Activated T-helper 2 cell treated with anti-CD3 and anti-CD28 coated beads, Interferon-gamma antibody, Interleukin-2, Interleukin-4, amounts not matched to agents 10 μg/mL and 5 μg/mL and 100 μg/mL, durations not matched to agents 14 hours and 24 hours and 36 hours (primary cell): ENCODE measurements around the gene LETM1. TPM values are rescaled to one million over a fixed set of nuclear protein-coding genes. Genes with fewer than 3 reads are reported as not detected.
"Not testable (repeated sequence)": the region's sequence is repeated elsewhere in the genome, so short reads cannot be mapped to it uniquely, and the experiment has no call there.

Experiments used
- DNase-seq: peaks from one replicate; pipeline ENCODE4 v3.0.0; 2021; ENCODE audit warnings: low spot score
- H3K27ac Mint-ChIP-seq: one replicate; pipeline ENCODE4 v1.8.0; 2021; ENCODE audit warnings: mixed read lengths
- H3K27me3 Mint-ChIP-seq: one replicate; pipeline ENCODE4 v1.8.0; 2021; ENCODE audit warnings: low read depth, mixed read lengths
- H3K36me3 Mint-ChIP-seq: one replicate; pipeline ENCODE4 v1.8.0; 2021; ENCODE audit warnings: low read depth, mixed read lengths
- H3K4me1 Mint-ChIP-seq: one replicate; pipeline ENCODE4 v1.8.0; 2021; ENCODE audit warnings: low read depth, mixed read lengths
- H3K4me3 Mint-ChIP-seq: one replicate; pipeline ENCODE4 v1.8.0; 2021; ENCODE audit warnings: low read depth, mild to moderate bottlenecking, moderate library complexity, mixed read lengths
- H3K9me3 Mint-ChIP-seq: one replicate; pipeline ENCODE4 v1.8.0; 2021; ENCODE audit warnings: mixed read lengths
- intact Hi-C: fragments of 100-400 bp; cut with micrococcal nuclease; formaldehyde crosslinking; loops from one replicate; pipeline ENCODE4 v1.15.1; 2023
- total RNA-seq: library from RNA; stranded (reverse); gene quantifications from 2 replicates; pipeline ENCODE4 v1.2.3, GENCODE V29; 2022

LETM1 gene
- total RNA-seq, 1 donor from 2014 or later = 76.6 TPM

GRCh38 chr4:1842339-1842895 is 13.5 kb downstream of the LETM1 start:
- intact Hi-C loops = no loop called here
- Mint-ChIP-seq H3K27me3 (no peaks in the 10 kb centered on the region), H3K36me3 (peaks cover 53% of the 10 kb centered on the region), H3K4me1 (peaks cover 11% of the 10 kb centered on the region), H3K27ac (no peak overlapping the region), H3K9me3 (no peaks in the 10 kb centered on the region), H3K4me3 (no peak overlapping the region)
- DNase-seq = no peak

GRCh38 chr4:1841887-1842210 is 14.1 kb downstream of the LETM1 start:
- intact Hi-C loops = no loop called here
- H3K9me3 Mint-ChIP-seq = no peaks in the 10 kb centered on the region
- peaks cover 11% of the 10 kb centered on the region for H3K4me1 Mint-ChIP-seq
- H3K27me3 Mint-ChIP-seq = no peaks in the 10 kb centered on the region
- no peak overlapping the region for H3K27ac Mint-ChIP-seq
- H3K36me3 Mint-ChIP-seq = peaks cover 51% of the 10 kb centered on the region
- DNase-seq = no peak
- H3K4me3 Mint-ChIP-seq = no peak overlapping the region

GRCh38 chr4:1841201-1841886 is 14.6 kb downstream of the LETM1 start:
- peaks cover 9% of the 10 kb centered on the region for H3K4me1 Mint-ChIP-seq
- H3K9me3 Mint-ChIP-seq = no peaks in the 10 kb centered on the region
- intact Hi-C loops = no loop called here
- no peak overlapping the region for H3K4me3 Mint-ChIP-seq
- H3K27me3 Mint-ChIP-seq = no peaks in the 10 kb centered on the region
- H3K27ac Mint-ChIP-seq = no peak overlapping the region
- H3K36me3 Mint-ChIP-seq = peaks cover 48% of the 10 kb centered on the region
- no peak for DNase-seq

- no peak overlapping the region for H3K4me3 Mint-ChIP-seq
- H3K27ac Mint-ChIP-seq = no peak overlapping the region
- H3K4me1 Mint-ChIP-seq = peaks cover 10% of the 10 kb centered on the region
- no peaks in the 10 kb centered on the region for H3K27me3 Mint-ChIP-seq
- intact Hi-C loops = no loop called here
- DNase-seq = no peak
- H3K9me3 Mint-ChIP-seq = no peaks in the 10 kb centered on the region
- peaks cover 60% of the 10 kb centered on the region for H3K36me3 Mint-ChIP-seq
Measured at GRCh38 chr4:1839282-1839681, 16.7 kb downstream of the LETM1 start.

GRCh38 chr4:1837069-1837468 is 18.9 kb downstream of the LETM1 start:
- H3K27ac Mint-ChIP-seq = no peak overlapping the region
- peaks cover 8% of the 10 kb centered on the region for H3K4me1 Mint-ChIP-seq
- intact Hi-C loops = no loop called here

GRCh38 chr4:1836650-1837049 is 19.3 kb downstream of the LETM1 start:
- H3K4me3 Mint-ChIP-seq = no peak overlapping the region
- H3K9me3 Mint-ChIP-seq = no peaks in the 10 kb centered on the region
- H3K27me3 Mint-ChIP-seq = no peaks in the 10 kb centered on the region
- H3K4me1 Mint-ChIP-seq = peaks cover 7% of the 10 kb centered on the region
- no peak for DNase-seq
- intact Hi-C loops = no loop called here
- H3K27ac Mint-ChIP-seq = no peak overlapping the region
- peaks cover 51% of the 10 kb centered on the region for H3K36me3 Mint-ChIP-seq

More at GRCh38 chr4:1837069-1837468, 18.9 kb downstream of the LETM1 start:
- H3K4me3 Mint-ChIP-seq = no peak overlapping the region
- H3K9me3 Mint-ChIP-seq = no peaks in the 10 kb centered on the region
- no peaks in the 10 kb centered on the region for H3K27me3 Mint-ChIP-seq
- H3K36me3 Mint-ChIP-seq = peaks cover 49% of the 10 kb centered on the region
- no peak for DNase-seq

GRCh38 chr4:1835836-1836235 is 20.1 kb downstream of the LETM1 start:
- intact Hi-C loops = not testable (repeated sequence)
- H3K36me3 Mint-ChIP-seq = peaks cover 51% of the 10 kb centered on the region

GRCh38 chr4:1834047-1834775 is 21.7 kb downstream of the LETM1 start:
- peak overlapping the region; percentile 24 for H3K27ac Mint-ChIP-seq
- no peaks in the 10 kb centered on the region for H3K9me3 Mint-ChIP-seq
- H3K36me3 Mint-ChIP-seq = peaks cover 59% of the 10 kb centered on the region
- intact Hi-C loops = no loop called here
- no peak for DNase-seq
- no peaks in the 10 kb centered on the region for H3K27me3 Mint-ChIP-seq
- H3K4me1 Mint-ChIP-seq = peaks cover 12% of the 10 kb centered on the region
- H3K4me3 Mint-ChIP-seq = no peak overlapping the region

More at GRCh38 chr4:1835836-1836235, 20.1 kb downstream of the LETM1 start:
- not testable (repeated sequence) for H3K4me1 Mint-ChIP-seq, DNase-seq, H3K27ac Mint-ChIP-seq, H3K27me3 Mint-ChIP-seq, H3K9me3 Mint-ChIP-seq, H3K4me3 Mint-ChIP-seq

- H3K4me3 Mint-ChIP-seq = no peak overlapping the region
- H3K27ac Mint-ChIP-seq = no peak overlapping the region
- peaks cover 52% of the 10 kb centered on the region for H3K36me3 Mint-ChIP-seq
- H3K4me1 Mint-ChIP-seq = peaks cover 12% of the 10 kb centered on the region
- no peaks in the 10 kb centered on the region for H3K27me3 Mint-ChIP-seq
- DNase-seq = no peak
- H3K9me3 Mint-ChIP-seq = no peaks in the 10 kb centered on the region
- intact Hi-C loops = no loop called here
Measured at GRCh38 chr4:1833307-1834046, 22.5 kb downstream of the LETM1 start.

- DNase-seq = no peak
- Mint-ChIP-seq H3K9me3 (no peaks in the 10 kb centered on the region), H3K4me1 (peaks cover 12% of the 10 kb centered on the region), H3K27ac (no peak overlapping the region), H3K36me3 (peaks cover 50% of the 10 kb centered on the region), H3K4me3 (no peak overlapping the region), H3K27me3 (no peaks in the 10 kb centered on the region)
- intact Hi-C loops = no loop called here
Measured at GRCh38 chr4:1832690-1833089, 23.3 kb downstream of the LETM1 start.

GRCh38 chr4:1831331-1831730 is 24.6 kb downstream of the LETM1 start:
- Mint-ChIP-seq H3K36me3 (peaks cover 51% of the 10 kb centered on the region), H3K27me3 (no peaks in the 10 kb centered on the region), H3K4me1 (peaks cover 12% of the 10 kb centered on the region)

GRCh38 chr4:1830642-1831228 is 25.2 kb downstream of the LETM1 start:
- DNase-seq = no peak
- Mint-ChIP-seq H3K9me3 (no peaks in the 10 kb centered on the region), H3K4me3 (no peak overlapping the region), H3K27me3 (no peaks in the 10 kb centered on the region), H3K27ac (peak overlapping the region; percentile 51), H3K4me1 (peaks cover 12% of the 10 kb centered on the region), H3K36me3 (peaks cover 53% of the 10 kb centered on the region)
- intact Hi-C loops = no loop called here

More at GRCh38 chr4:1831331-1831730, 24.6 kb downstream of the LETM1 start:
- Mint-ChIP-seq H3K27ac (peak overlapping the region; percentile 2), H3K9me3 (no peaks in the 10 kb centered on the region), H3K4me3 (no peak overlapping the region)
- intact Hi-C loops = no loop called here
- no peak for DNase-seq
